Measurements from ENCODE around the gene RPS21.
"Not testable (repeated sequence)": the region's sequence is repeated elsewhere in the genome, so short reads cannot be mapped to it uniquely, and the experiment has no call there.

The RPS21 gene

DNA sequence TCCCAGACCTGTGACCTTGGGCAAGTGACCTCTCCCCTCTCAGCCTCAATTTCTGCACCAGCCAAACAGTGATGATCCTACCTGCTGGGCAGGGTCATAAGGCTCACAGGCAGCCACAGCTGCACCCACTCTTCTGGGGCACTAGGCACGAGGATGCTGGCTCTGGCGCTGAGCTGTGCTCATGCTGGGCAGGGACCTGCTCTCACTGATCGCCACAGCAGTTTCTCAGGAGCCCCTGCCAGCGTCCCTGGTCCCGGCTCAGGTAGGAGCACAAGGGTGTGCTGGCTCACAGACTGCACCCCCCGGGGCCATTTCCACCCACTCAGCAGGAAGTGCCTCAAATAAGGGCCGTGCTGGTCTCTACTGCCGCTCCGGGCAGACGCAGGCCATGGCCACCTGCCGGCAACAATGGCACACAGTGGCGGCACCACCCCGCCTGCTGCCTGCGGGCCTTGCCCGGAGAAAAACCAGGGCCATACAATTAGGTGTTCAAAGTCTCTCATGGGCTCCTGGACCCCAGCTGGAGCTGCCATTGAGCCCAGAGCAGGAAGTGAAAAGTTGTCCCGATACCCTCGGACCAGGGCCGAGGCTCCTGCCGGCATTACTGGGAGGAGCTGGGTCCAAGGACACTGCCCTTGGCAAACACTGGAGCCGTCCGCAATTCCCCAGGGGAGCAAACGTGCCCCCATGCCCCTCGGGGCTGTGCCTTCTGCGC is 24.7 kb downstream of the RPS21 start:
- no peak for DNase-seq (ENCODE audit: low spot score)

DNA sequence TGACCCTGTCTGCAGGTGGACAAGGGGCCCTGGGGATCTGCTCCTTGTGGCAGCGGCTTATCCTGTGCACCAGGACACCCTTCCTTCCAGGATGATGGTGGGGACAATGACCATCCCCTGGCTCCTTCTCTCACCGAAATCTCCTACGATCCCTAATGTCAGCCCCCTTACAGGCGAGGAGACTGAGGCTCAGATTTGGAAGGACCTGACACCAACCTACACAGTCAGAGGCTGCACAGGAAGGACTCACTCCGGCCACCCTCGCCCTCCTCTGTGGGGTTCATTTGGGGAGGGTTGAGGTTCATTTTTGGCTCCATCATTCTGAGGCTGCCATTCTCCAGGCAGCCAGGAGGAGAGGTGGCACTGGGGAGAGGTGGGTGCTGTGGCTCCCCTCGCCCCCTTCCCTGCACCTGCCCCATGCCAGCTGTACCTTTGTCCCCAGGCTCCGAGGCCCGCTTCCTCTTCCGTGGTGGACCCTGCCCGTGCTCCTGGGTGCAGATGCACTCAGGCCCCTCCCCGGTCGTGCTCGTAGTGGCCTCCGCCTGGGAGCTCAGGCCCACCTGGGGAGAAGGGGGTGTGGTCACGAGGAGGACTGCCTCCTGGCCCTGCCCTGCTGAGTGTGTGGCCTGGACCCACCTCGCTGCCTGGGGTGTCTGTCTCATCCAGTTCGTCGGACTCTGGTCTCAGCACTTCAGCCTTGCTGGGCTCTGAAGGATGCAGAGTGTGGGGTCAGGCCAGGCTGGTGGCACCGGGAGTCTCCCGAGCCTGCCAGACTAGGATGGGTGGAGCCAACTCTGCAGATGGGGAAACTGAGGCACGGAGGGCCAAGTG is 25.5 kb downstream of the RPS21 start:
- DNase-seq (ENCODE audit: low spot score) = no peak

- no peak for DNase-seq (ENCODE audit: low spot score)
Observed at GRCh38 chr20:62413025-62413570, 26.2 kb downstream of the RPS21 start.

GRCh38 chr20:62413896-62414481 is 27.1 kb downstream of the RPS21 start:
- DNase-seq (ENCODE audit: low spot score) = no peak

- DNase-seq (ENCODE audit: low spot score) = no peak
Observed at GRCh38 chr20:62415354-62416111, 28.6 kb downstream of the RPS21 start.

DNA sequence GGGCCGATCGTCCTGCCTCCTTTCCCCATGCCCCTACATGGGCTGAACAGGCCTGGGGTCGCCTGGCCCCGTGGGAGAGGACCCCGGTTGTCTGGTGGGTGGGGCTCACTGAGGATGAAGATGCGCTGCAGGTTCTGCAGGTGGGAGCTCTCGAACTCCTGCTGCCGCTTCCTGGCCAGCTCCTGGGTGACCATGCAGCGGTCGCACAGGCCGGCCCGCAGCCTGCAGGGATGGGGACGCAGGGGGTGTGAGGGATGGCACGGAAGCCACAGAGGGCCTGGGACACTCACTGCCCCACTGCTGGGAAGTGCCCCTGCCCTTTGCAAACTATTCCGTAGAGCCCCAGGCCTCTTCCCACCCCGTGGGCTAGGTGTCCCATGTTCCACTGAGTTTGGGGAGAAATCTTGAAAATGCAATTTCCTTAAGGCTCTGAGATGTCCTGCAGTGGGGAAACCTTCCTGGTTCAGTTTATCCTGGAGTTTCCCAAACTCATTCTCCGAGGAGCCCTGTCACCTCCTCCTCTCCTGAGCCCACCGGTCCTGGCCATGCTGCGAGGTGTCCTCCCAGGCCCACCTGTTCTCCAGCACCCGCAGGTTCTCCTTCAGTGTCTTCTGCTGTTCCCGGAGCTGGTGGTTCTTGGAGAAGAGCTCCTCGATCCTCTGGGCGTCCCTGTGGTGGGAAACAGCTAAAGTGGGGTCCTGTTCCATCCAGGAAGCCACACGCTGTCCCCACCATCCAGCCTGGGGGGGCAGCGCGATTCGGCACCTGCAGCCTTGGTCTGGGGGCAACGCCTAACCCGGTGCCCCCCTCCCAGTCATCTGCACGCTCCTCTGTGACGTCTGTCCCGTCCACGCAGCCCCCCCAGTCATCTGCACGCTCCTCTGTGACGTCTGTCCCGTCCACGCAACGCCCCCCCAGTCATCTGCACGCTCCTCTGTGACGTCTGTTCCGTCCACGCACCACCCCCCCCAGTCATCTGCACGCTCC is 30.0 kb downstream of the RPS21 start:
- DNase-seq (ENCODE audit: low spot score) = no peak

- no peak for DNase-seq (ENCODE audit: low spot score)
Observed at GRCh38 chr20:62417981-62418708, 31.2 kb downstream of the RPS21 start.

- no peak for DNase-seq (ENCODE audit: low spot score)
Observed at GRCh38 chr20:62418709-62419487, 32.0 kb downstream of the RPS21 start.

DNA sequence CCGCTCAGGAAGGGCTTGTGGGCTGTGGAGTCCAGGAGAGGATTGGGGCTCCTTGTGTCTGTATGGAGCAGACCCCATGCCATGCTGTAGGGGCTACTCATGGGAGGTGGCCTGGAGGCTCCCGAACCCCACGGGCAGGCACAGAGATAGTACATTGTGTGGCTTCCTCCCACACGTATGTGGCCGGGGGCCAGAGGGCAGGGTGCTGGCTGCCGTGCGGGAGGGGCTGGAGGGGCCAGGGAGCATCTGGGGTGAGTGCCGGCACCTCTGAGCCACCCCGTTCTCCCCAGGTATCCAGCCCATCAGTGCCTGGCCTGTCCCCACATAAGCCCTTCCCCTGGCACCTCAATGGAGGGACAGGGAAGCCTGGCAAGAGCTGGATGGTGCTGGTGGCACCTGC is 32.9 kb downstream of the RPS21 start:
- DNase-seq (ENCODE audit: low spot score) = no peak

- no peak for DNase-seq (ENCODE audit: low spot score)
Observed at GRCh38 chr20:62420846-62421715, 34.2 kb downstream of the RPS21 start.

DNA sequence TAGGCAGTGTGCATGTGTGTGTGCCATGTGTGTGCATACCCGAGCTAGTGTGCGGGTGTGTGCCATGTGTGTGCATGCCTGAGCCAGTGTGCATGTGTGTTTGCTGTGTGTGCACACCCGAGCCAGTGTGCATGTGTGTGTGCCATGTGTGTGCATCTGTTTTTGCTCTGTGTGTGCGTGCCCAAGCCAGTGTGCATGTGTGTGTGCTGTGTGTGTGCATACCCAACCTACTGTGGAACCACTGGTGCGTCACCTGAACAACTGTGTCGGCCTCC is 34.8 kb downstream of the RPS21 start:
- DNase-seq (ENCODE audit: low spot score) = no peak

DNA sequence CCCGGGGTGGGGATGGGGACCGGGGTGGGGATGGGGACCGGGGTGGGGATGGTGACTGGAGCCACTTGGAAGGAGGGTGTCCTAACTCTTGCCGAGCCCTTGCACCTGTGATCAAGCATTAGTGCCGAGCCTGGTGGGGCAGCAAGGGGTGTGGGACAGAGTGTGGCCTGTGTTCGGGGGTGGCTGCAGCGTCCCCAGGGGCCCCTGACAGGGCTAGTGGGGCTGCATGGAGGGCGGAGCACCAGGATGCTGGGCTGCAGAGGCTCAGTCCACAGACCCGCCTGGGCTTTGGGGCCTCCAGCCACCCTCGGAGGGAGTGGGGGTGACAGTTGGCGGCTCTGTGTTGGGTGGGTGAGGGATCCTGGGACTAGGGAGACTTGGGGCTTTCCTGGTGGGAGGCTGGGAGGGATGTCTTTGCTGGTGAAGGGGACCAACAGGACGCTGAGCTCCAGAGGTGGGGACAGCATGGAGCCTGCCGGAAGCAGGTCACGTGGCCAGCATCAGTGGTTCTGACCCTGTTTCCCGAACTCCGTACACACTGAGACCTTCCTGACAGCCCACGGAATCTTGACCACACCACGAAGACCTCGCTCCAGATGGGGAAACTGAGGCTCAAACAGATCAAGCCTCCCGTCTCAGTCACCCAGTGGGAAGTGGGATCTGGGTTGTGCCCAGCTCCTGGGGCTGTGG is 35.9 kb downstream of the RPS21 start:
- no peak for DNase-seq (ENCODE audit: low spot score)

DNA sequence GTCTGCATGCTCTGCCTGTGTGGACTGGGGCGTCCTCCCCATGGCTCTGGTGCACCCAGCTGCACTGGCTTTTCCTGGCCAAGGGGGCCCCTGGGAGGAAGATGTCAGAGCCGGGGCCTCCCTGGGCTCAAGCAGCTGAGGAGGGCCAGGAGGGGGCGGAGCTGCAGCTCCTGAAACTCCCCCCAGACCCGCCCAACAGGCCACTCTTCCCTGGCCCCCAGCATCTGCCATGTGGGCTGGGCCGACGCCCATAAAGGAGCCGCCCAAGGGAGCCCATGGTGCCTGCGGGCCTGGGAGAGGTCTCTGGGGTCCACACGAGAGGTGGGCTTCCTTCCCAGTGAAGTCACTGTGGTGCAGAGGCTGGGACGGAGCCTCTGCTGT is 36.4 kb downstream of the RPS21 start:
- DNase-seq (ENCODE audit: low spot score) = no peak

GRCh38 chr20:62424249-62425107 is 37.6 kb downstream of the RPS21 start:
- no peak for DNase-seq (ENCODE audit: low spot score)

- DNase-seq (ENCODE audit: low spot score) = no peak
Observed at GRCh38 chr20:62425281-62426058, 38.6 kb downstream of the RPS21 start.

DNA sequence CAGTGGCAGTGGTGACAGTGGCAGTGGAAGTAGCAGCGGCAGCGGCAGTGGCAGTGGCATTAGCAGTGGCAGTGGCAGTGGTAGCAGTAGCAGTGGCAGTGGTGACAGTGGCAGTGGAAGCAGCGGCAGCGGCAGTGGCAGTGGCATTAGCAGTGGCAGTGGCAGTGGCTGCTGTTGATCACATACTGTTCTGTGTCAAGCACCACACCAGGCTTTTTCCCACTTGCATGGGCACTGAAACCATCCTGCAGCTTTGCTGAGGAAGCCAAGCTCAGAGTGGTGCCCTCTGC is 39.1 kb downstream of the RPS21 start:
- DNase-seq (ENCODE audit: low spot score) = not testable (repeated sequence)
